Measurements from ENCODE around the gene RHOC.

RHOC gene

DNA sequence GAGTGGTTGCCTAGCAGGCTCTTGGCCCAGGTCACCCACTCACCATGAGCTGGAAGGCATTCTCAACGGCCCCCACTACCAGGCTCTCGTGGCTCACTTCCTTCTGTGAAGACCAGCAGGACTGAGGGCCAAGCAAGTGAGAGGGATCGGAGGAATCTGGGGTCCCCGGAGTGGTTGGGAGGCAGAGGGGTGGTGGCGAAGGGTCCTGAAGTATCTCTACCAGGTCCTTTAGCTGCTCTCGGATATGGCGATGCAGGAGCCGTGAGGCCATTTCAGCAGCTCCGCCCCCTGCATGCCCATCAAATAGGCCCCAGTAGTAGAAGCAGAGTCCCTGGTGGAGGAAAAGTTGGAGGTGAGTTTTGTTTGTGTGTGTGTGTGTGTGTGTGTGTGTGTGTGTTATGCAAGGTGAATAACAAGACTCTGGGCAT lies 5.8 kb upstream of the RHOC start:
- Mint-ChIP-seq H3K4me1 (peaks cover 16% of the 10 kb centered on the region), H3K9me3 (no peaks in the 10 kb centered on the region), H3K27me3 (no peaks in the 10 kb centered on the region), H3K36me3 (no peaks in the 10 kb centered on the region), H3K27ac (no peak overlapping the region), H3K4me3 (no peak overlapping the region)
- ATAC-seq (ENCODE audit: low read depth) (no peak), DNase-seq (ENCODE audit: low spot score in 2 of 2) (no peak)

GRCh38 chr1:112712191-112712590 lies 5.3 kb upstream of the RHOC start:
- Mint-ChIP-seq H3K9me3 (no peaks in the 10 kb centered on the region), H3K36me3 (no peaks in the 10 kb centered on the region), H3K4me1 (peaks cover 19% of the 10 kb centered on the region), H3K27ac (no peak overlapping the region), H3K4me3 (no peak overlapping the region), H3K27me3 (no peaks in the 10 kb centered on the region)
- ATAC-seq (ENCODE audit: low read depth) (no peak), DNase-seq (ENCODE audit: low spot score in 2 of 2) (no peak)

- DNase-seq (ENCODE audit: low spot score in 2 of 2) = no peak
- H3K4me1 Mint-ChIP-seq = peaks cover 19% of the 10 kb centered on the region
- no peak overlapping the region for H3K4me3 Mint-ChIP-seq
- no peak overlapping the region for H3K27ac Mint-ChIP-seq
- no peaks in the 10 kb centered on the region for H3K36me3 Mint-ChIP-seq
- no peaks in the 10 kb centered on the region for H3K27me3 Mint-ChIP-seq
- ATAC-seq (ENCODE audit: low read depth) = no peak
- no peaks in the 10 kb centered on the region for H3K9me3 Mint-ChIP-seq
These were observed 4.7 kb upstream of the RHOC start for GRCh38 chr1:112711670-112712069.

DNA sequence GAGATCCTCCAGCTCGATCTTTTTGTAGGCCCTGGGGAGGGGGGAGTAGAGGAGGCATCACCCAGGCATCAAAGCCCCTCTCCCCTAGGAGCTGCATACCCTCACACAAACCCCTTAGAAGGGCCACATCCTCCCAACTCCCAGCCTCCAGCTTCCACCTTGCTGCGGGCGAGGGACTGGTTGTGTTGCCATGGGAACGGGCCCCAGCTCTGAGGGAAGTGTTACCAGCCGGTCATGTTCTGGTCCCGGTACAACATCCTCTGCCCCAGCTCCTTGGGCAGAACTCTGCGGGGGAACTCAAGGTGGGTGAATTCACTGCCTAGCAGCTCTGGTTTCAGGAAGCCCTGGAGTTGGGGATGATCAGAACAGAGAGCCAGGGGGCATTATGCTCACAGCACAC lies 4.1 kb upstream of the RHOC start:
- Mint-ChIP-seq H3K27me3 (no peaks in the 10 kb centered on the region), H3K36me3 (no peaks in the 10 kb centered on the region), H3K4me1 (peaks cover 19% of the 10 kb centered on the region), H3K9me3 (no peaks in the 10 kb centered on the region), H3K27ac (no peak overlapping the region), H3K4me3 (no peak overlapping the region)
- ATAC-seq (ENCODE audit: low read depth) (no peak), DNase-seq (ENCODE audit: low spot score in 2 of 2) (no peak)

GRCh38 chr1:112710586-112710985 lies 3.7 kb upstream of the RHOC start:
- H3K27me3 Mint-ChIP-seq = no peaks in the 10 kb centered on the region
- no peaks in the 10 kb centered on the region for H3K9me3 Mint-ChIP-seq
- DNase-seq (ENCODE audit: low spot score in 2 of 2) (no peak), ATAC-seq (ENCODE audit: low read depth) (no peak)
- H3K4me1 Mint-ChIP-seq = peaks cover 18% of the 10 kb centered on the region
- no peak overlapping the region for H3K27ac Mint-ChIP-seq
- no peaks in the 10 kb centered on the region for H3K36me3 Mint-ChIP-seq
- no peak overlapping the region for H3K4me3 Mint-ChIP-seq

DNA sequence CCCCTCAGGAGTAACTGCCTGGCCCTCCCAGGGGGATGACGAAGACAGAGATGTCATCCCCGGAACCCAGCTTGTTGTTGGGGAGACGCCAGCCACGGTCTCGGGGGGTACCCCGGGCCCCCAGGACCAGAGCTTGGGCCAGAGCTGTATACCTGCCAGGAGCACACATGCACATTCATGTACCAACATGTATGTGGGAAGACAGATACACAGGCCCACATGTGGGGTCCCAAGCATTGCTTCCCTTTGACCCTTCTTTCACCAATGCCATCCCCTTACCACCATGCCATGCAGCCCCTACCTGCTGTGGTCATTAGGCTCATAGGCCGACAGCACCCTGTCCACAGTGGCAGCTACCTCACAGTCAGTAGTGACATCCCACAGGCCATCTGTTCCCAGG lies 3.2 kb upstream of the RHOC start:
- Mint-ChIP-seq H3K27me3 (no peaks in the 10 kb centered on the region), H3K27ac (no peak overlapping the region), H3K4me3 (no peak overlapping the region), H3K4me1 (peaks cover 20% of the 10 kb centered on the region), H3K9me3 (no peaks in the 10 kb centered on the region), H3K36me3 (no peaks in the 10 kb centered on the region)
- DNase-seq (ENCODE audit: low spot score in 2 of 2) (no peak), ATAC-seq (ENCODE audit: low read depth) (no peak)

GRCh38 chr1:112708489-112708888 lies 1.6 kb upstream of the RHOC start:
- Mint-ChIP-seq H3K9me3 (no peaks in the 10 kb centered on the region), H3K4me3 (no peak overlapping the region), H3K36me3 (no peaks in the 10 kb centered on the region), H3K27ac (no peak overlapping the region), H3K4me1 (peaks cover 20% of the 10 kb centered on the region), H3K27me3 (no peaks in the 10 kb centered on the region)
- ATAC-seq (ENCODE audit: low read depth) (no peak), DNase-seq (ENCODE audit: low spot score in 2 of 2) (no peak)

DNA sequence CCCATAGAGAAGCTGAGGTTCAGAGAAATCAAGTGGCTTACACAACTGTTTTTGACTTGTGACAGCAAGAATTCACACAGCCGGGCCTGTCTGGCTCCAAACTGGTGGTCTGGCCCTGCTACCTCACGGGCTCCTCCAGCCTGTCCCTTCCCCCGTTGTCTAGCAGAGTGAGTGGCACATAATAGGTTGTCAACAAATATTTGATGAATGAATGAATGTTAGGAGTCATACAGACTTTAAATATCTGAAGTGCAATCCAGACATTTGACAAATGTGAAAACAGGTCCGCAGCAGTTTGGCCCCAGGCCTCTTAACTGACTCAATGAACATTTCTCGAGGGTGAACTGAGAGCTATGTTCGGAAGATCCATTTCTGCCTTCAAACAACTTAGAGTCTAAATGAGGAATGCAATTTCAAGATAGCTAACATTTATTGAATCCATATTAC lies 1.1 kb upstream of the RHOC start:
- Mint-ChIP-seq H3K27ac (peak overlapping the region; percentile 88), H3K4me1 (peaks cover 20% of the 10 kb centered on the region)

DNA sequence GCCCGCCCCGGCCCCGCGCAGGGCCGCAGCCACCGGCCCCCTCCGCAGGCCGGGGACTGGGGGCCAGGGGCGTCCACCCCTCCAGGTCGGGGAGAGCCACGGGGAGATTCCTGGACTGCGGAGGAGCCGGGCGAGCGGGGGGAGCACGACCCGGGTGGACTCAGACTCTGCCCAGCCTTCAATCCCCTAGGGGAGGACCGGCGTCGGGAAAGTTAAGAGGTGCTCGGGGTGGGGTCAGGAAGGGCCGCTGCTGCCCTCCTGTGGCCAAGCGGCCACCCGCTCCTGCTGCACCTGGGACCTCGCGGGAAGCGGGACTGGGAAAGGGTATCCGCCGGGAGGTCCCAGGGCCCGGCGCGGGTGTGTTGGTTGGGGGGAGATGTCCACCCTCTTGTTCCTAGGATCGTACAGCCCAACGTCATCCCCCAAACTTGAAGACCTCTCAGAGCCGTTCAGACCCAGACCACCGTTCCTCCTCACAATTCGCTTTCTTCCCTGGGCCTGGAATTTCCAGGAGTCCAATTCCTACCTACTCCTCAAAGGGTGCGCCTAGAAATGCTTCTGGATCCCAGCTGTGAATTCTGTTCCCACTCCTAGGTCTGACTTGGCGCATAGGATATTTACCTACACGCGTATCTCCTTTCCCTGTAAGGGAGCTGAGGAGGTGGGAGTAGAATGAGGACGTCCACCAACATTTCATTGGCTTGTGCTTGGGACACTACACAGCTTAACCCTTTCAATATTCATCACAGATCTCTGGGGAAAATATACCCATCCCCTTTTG lies 484 bp upstream of the RHOC start:
- peak in 1 of 2 donors; percentile 57 for DNase-seq (ENCODE audit: low spot score in 2 of 2)
- H3K4me1 Mint-ChIP-seq = peaks cover 22% of the 10 kb centered on the region

More for the DNA sequence above, 1.1 kb upstream of the RHOC start:
- ATAC-seq (ENCODE audit: low read depth) (no peak), DNase-seq (ENCODE audit: low spot score in 2 of 2) (no peak)
- H3K4me3 Mint-ChIP-seq = peak overlapping the region; percentile 88
- no peaks in the 10 kb centered on the region for H3K36me3 Mint-ChIP-seq
- H3K27me3 Mint-ChIP-seq = no peaks in the 10 kb centered on the region
- H3K9me3 Mint-ChIP-seq = no peaks in the 10 kb centered on the region

GRCh38 chr1:112704934-112705627 lies 1.8 kb downstream of the RHOC start:
- peak overlapping the region; percentile 80 for H3K27ac Mint-ChIP-seq
- no peak for DNase-seq (ENCODE audit: low spot score in 2 of 2)
- ATAC-seq (ENCODE audit: low read depth) = peak; percentile 41
- H3K9me3 Mint-ChIP-seq = no peaks in the 10 kb centered on the region
- no peaks in the 10 kb centered on the region for H3K36me3 Mint-ChIP-seq
- H3K4me3 Mint-ChIP-seq = peak overlapping the region; percentile 56
- peaks cover 43% of the 10 kb centered on the region for H3K4me1 Mint-ChIP-seq
- no peaks in the 10 kb centered on the region for H3K27me3 Mint-ChIP-seq

More for the DNA sequence above, 484 bp upstream of the RHOC start:
- peak overlapping the region; percentile 88 for H3K4me3 Mint-ChIP-seq
- ATAC-seq (ENCODE audit: low read depth) = peak; percentile 69
- no peaks in the 10 kb centered on the region for H3K9me3 Mint-ChIP-seq
- no peaks in the 10 kb centered on the region for H3K27me3 Mint-ChIP-seq
- peak overlapping the region; percentile 88 for H3K27ac Mint-ChIP-seq
- no peaks in the 10 kb centered on the region for H3K36me3 Mint-ChIP-seq

- Mint-ChIP-seq H3K4me3 (no peak overlapping the region), H3K27me3 (no peaks in the 10 kb centered on the region), H3K36me3 (no peaks in the 10 kb centered on the region), H3K4me1 (peaks cover 49% of the 10 kb centered on the region), H3K9me3 (no peaks in the 10 kb centered on the region), H3K27ac (peak overlapping the region; percentile 80)
- DNase-seq (ENCODE audit: low spot score in 2 of 2) (no peak), ATAC-seq (ENCODE audit: low read depth) (no peak)
These were observed 2.5 kb downstream of the RHOC start for GRCh38 chr1:112704391-112704933.

GRCh38 chr1:112703706-112704105 lies 3.2 kb downstream of the RHOC start:
- no peaks in the 10 kb centered on the region for H3K36me3 Mint-ChIP-seq
- H3K27ac Mint-ChIP-seq = peak overlapping the region; percentile 80
- H3K4me1 Mint-ChIP-seq = peaks cover 57% of the 10 kb centered on the region
- ATAC-seq (ENCODE audit: low read depth) (no peak), DNase-seq (ENCODE audit: low spot score in 2 of 2) (no peak)
- no peaks in the 10 kb centered on the region for H3K27me3 Mint-ChIP-seq
- H3K4me3 Mint-ChIP-seq = no peak overlapping the region
- H3K9me3 Mint-ChIP-seq = no peaks in the 10 kb centered on the region

DNA sequence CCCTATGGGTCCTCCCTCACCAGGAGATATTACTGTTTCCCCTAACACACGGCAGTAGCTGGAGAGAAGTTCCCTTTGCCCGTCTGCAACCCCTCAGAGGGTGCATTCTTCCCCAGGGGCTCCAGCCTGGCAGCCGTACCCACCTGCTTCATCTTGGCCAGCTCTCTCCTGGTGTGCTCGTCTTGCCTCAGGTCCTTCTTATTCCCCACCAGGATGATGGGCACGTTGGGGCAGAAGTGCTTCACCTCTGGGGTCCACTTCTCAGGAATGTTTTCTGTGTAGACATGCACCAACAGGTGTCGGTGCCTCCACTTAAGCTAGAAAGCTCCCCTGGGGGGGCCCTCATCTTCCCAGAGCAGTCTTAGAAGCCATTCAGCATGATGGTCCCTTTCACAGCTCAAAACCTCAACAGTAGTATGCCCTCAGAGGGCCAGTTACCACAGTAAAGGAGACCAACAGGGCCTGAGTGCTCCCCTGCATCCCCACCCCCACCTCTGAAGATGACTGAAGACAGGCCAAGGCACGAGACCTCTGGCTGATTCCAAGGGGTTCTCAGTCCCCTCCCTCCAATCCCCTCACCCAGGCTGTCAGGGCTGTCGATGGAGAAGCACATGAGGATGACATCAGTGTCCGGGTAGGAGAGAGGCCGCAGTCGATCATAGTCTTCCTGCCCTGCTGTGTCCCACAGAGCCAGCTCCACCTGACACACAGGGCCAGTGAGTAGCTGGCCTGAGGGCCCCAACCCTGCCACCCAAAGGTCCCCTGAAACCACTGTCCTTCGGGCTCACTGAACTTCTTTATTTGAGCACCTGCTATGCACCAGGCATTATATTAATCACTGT lies 4.3 kb downstream of the RHOC start:
- H3K27ac Mint-ChIP-seq = peak overlapping the region; percentile 22
- no peaks in the 10 kb centered on the region for H3K27me3 Mint-ChIP-seq
- no peaks in the 10 kb centered on the region for H3K9me3 Mint-ChIP-seq
- DNase-seq (ENCODE audit: low spot score in 2 of 2) (no peak), ATAC-seq (ENCODE audit: low read depth) (no peak)
- no peaks in the 10 kb centered on the region for H3K36me3 Mint-ChIP-seq
- H3K4me3 Mint-ChIP-seq = no peak overlapping the region
- peaks cover 56% of the 10 kb centered on the region for H3K4me1 Mint-ChIP-seq

DNA sequence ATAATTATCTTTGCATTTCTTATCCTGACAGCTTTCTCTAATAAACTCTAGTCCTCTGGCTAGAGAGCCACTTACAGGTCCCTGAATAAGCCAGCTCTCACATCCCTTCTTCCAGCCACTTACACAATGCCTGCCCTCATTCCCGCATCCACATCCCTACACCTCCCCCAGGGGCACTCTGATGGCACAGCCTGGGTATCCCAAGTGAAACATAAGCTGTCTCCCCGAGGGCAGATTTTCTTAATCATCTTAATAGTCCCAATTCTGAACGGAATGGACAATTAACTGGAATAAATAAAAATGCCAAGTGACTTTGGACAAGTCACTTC lies 4.9 kb downstream of the RHOC start:
- Mint-ChIP-seq H3K27me3 (no peaks in the 10 kb centered on the region), H3K4me3 (peak overlapping the region; percentile 2), H3K36me3 (no peaks in the 10 kb centered on the region), H3K27ac (peak overlapping the region; percentile 15), H3K4me1 (peaks cover 54% of the 10 kb centered on the region), H3K9me3 (no peaks in the 10 kb centered on the region)
- DNase-seq (ENCODE audit: low spot score in 2 of 2) (no peak), ATAC-seq (ENCODE audit: low read depth) (no peak)
